GM18520 (cell line): ENCODE data around the gene GET4.
"Not testable (repeated sequence)": the region's sequence is repeated elsewhere in the genome, so short reads cannot be mapped to it uniquely, and the experiment has no call there.

Experiments used
- ATAC-seq: cut with Tn5 transposase; IDR thresholded peaks from one replicate; pipeline ENCODE4 v1.9.1; 2021; ENCODE audit not compliant: unreplicated experiment

Gene GET4

DNA sequence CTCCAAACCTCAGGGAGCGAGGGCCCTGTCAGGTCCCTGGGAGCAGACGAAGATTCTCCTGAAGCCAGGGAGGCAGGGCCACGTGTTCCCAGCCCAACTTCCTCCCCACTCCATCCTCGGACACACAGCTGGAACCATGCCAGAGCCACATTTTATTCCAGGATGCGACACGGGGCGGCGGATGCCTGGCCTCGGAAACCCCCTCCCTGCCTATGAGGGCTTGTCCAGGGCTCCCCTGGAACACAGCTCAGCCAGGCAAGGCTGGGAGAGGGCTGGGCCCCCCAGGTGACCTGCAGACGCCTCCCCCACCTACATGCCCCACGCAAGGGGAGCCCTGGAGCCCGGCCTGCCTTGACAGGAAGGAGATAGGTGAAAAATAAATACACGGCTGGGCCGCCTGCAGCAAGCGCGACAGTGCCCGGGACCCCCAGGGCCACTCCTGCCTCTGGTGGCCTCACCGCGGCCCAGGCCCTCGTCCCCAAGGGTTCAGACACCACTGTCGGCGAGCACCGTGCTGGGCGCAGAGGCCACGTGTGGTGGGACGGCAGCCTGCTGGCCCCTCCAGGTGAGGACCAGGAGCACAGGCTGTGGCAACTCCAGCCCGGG lies 21.5 kb downstream of the GET4 start:
- no peak for ATAC-seq

- ATAC-seq = no peak
Measured at GRCh38 chr7:898460-898854, 22.1 kb downstream of the GET4 start.

- ATAC-seq = no peak
Measured at GRCh38 chr7:898855-899681, 22.7 kb downstream of the GET4 start.

GRCh38 chr7:899806-900205 lies 23.5 kb downstream of the GET4 start:
- no peak for ATAC-seq

DNA sequence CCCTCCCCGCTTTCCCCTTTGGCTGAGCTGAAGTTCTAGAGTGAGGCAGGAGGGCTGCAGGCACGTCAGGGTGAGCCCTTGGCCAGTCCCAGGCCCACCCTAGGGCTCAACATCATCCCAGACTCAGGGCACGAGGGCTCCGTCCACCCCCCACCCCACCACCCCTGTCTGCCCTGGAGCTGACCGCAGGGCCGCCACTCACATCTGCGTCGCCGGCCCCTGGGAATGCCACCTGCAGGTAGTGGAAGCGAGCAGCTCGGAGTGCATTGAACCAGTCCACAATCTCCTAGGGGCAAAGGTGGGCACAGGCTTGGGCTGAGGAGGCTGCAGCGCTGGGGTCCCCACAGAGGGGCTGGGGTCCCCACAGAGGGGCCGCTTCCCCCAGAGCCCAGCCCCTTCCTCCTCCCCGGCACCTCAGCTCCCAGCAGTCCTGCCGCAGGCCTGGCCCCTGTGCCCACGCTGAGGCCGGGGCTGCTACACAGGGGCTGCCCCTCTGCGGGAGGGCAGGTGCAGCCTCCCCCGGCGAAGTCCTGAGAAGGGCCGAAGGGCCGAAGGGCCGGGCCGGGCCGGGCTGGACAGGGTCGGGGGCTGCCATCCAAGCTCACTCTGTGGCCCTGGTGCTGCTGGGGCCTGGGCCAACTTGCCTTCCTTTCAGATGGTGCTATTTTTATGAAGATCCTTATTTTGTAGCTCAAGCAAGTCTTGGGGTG lies 24.1 kb downstream of the GET4 start:
- no peak for ATAC-seq

DNA sequence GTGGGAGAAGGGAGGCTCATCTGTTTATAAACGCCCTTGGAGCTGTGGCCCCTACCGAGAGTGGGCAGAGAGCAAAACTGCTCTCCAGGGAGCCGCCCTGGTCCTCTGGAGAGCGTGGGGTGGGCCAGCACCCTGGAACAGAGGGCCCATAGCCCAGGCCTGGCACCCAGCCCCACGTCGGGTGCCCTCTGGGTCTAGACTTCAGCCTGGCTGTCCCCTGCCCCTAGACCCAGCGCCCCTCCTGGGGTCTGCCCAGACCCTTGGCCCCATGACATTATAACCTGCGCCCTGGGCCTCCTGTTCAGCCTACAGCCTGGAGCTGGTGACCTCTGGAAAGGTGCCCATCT lies 24.7 kb downstream of the GET4 start:
- ATAC-seq = no peak

- no peak for ATAC-seq
Measured at GRCh38 chr7:901388-902154, 25.2 kb downstream of the GET4 start.

DNA sequence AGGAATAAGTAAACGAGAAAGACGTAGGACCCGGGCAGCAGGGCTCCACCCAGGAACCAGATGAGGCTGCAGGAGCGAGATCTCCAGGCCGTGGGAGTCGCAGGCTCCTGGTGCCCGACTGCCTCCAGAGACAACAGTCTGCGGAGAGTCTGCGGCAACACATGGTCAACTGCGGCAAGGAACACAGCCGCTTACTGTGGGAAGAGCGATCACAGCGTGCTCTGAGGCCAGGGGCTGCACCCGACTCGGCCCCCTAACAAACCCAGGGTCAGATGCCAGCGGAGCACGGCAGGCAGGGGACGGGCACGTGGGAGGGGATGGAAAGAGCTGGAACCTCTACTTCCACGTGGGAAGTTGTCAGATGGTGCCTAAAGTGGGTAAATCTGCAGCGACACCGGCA lies 26.6 kb downstream of the GET4 start:
- no peak for ATAC-seq

- no peak for ATAC-seq
Measured at GRCh38 chr7:903921-904755, 27.8 kb downstream of the GET4 start.

DNA sequence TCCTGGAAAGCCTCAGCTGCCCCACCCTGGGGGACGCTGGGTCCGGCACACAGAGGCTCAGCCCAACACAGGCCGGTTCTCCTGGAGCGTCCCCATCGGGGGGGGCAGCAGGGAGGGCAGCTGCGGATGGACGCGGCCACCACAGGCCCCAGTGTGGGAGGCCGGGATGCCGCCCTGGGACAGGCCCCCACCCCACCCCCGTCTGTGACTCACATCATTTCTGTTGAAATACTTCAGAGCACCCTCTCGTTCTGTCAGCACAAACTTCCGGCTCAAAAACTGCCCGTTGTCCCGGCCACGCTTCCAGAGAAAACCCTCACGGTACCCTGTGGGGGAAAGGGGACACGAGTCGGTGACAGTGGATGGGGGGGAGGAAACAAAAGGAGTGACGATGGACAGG lies 28.5 kb downstream of the GET4 start:
- no peak for ATAC-seq

DNA sequence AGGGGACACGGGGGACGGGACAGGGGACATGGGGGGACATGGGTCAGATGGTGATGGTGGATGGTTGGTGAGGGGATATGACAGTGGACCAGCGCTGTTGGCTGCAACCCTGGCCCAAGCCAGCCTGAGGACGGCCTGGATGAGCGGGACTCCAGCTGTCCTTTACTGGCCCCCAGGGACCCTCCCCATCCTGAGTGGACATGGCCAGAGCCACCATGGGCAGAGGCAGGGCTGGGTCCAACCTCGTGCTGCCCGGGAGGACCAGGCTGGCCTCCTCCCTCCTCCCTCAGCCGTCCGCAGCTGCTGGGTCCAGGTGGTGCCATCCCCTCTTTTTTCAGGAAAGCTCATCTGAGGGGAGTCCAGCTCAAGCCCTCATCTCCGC lies 30.4 kb downstream of the GET4 start:
- no peak for ATAC-seq

DNA sequence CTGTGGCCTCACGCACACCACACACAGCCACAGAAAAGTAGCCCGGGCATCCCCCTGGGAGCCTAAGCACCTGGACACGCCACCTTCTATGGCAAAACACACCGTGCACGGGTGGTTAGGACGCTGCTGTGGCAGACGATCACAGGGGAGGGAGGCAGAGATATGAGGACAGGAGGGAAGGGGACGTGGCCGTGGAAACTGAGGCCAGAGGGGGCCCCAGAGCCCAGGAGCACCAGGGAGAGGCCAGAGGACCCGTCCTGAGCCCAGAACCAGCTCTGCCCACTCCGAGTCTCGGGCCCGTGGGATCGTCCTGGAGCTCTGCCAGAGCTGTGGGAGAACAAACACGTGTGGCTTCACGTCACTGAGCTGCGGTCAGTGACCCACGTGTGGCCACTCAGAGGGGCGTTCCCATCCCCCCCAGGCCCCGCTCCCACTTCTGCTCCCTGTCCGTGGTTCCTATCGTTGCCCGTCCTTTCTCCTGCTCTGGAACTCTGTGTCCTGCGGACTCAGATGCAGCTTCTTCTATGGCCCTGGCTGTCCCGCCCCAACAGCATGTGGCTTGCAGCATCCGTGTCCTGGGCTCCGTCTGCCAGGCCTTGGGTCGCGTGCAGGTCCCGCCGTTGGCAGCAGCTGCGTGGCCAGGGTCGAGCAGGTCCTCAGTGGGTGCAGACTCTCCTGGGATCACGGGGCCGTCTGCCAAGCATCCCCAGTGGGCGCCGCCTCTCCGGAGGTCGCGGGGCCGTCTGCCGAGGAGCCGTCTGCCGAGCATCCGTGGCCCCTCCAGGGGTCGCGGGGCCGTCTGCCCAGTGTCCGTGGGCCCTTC lies 31.0 kb downstream of the GET4 start:
- ATAC-seq = no peak

- no peak for ATAC-seq
Measured at GRCh38 chr7:908159-908581, 31.8 kb downstream of the GET4 start.

DNA sequence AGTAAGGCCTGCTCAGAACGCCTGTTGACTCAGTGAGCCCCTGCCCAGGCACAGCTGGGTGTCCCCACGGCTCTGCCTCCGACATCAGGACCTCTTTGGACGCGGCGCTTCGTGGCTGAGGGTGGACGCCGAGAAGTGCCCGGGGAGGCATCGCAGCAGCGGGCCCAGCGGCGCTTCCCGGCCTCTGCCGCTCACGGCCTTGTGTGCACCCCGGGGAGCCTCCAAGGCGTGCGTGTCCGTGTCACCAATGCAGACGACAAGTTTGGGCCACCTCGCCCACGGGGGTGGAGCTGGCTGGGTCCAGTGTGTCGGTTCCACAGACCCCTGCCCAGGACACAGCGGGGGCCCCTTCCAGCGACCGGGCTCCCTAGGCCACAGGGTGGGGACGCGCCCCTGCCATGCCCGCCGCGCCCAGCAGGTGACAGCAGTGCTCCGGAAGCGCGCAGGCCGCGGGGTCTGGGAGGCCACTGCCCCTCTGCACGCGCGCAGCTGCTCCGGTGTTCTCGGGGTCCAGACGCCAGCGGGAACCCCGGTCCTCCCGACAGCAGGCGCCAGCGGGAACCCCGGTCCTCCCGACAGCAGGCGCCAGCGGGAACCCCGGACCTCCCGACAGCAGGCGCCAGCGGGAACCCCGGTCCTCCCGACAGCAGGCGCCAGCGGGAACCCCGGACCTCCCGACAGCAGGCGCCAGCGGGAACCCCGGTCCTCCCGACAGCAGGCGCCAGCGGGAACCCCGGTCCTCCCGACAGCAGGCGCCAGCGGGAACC lies 32.4 kb downstream of the GET4 start:
- ATAC-seq = not testable (repeated sequence)

DNA sequence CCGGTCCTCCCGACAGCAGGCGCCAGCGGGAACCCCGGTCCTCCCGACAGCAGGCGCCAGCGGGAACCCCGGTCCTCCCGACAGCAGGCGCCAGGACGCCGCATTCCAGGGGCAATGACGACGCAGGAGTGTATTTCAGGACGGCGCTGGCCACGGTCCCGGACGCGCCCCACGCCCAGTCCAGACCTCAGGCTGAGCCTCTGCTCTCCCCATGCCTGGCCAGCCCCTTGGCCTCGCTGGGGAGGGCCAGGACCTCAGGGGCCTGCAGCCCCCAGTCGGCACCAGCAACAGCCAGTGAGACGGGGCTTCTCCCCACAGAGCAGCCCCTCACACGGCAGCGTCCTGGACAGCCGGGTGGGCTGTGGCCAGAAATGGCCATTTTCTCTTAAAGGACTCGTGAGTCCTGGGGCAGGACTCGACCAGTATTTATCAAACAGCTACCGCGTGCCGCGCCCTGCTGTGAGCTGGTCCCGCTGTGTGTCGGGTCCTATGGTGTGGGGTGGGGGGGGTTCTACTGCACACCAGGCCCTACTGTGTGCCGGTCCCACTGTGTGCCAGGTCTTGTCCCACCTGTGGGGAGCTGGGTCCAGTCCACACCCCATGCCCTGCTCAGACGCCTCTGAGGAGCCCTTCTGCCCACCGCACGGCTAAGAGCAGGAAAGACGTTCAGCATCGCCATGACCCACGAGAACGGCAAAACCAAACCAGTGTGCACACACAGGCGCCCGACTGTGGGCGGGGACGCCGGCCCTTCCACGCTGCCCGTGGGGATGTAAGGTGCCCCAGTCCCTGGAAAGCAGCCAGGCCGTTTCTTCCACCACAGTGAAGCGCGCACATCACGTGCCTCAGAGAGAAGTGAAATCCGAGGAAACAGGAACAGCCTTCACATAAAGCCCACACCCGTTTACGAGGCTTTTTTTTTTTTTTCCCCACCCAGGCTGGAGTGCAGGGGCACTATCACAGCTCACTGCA lies 33.3 kb downstream of the GET4 start:
- no peak for ATAC-seq

DNA sequence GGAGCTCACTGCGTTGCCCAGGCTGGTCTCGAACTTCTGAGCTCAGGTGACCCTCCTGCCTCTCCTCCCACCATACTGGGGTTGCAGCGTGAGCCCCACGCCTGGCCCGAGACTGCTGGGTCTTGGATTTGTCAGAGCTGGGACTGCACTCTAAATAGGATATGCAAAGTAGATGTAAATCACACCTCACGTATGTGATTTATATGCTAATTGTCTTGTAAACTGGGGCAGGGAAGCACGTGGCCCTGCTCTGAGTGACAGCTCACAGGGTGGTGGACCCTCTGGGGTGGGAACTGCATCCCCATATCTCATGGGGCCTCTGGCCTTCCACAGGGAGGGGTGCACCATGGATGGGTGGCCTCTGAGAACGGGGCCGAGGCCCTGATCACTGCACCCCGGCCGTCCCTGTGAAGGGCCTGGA lies 34.1 kb downstream of the GET4 start:
- ATAC-seq = no peak

DNA sequence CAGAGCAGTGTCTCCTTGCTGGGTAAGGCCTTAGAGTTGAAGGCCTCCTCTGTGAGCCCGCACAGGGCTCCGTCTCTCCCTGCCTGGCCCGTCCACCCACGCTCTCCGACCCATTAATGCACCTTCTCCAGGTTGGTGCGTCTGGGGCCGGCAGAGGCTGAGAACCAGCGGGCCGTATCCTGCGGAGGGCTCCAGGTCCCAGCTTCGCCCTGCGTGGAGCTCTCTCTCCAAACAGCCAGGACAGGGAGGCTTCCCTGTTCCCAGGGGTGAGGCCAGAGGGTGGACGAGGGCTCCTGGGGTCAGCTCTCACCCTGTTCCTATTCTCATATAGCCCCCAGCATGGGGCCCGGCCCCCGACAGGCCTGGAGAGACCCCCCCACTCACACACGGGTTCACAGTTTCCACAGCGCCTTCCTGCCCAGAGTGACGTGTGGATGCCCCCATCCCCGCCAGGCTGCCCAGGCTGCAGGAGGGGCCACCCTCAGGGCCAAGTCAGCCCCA lies 34.6 kb downstream of the GET4 start:
- no peak for ATAC-seq
